ENCODE data around the gene SLC6A2.
"Not testable (repeated sequence)": the region's sequence is repeated elsewhere in the genome, so short reads cannot be mapped to it uniquely, and the experiment has no call there.

Gene SLC6A2

DNA sequence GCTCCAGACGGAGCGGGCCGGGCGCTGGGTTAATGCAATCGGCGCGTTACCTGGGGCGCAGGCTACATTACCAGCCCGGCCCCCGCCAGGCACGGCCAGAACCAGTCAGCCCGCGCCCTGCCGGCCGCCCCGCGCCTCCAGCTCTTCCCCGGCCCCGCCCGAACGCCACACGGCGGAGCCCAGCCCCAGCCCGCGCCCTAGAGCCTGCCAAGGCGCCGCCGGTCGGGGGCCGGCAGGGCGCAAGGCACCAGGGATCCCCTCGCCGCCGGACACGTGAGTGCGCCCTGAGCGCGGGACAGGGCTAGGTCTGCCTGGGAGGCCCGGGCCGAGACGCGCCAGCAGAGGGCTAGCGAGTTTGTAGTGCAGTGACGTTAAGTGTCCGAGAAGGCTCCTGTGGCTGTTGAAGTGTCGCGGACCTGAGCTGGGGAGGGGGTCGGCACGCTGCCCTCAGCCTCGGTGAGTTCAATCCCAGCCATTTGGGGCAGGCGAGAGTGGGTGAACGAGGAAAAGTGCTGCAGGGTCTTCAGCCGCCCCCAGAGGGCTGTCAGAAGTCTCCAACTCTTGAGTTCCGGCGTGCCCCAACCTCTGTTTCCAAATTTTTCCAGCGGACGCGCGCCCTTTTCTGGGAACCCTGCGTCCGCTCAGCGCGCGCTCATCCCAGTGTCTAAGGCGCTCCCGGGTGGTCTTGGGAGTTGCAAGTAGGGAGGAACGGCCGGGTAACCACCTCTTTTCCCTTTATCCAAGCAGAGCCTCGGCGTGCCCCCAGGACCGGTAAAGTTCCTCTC lies at the start of gene SLC6A2:
SLC6A2 (plus strand) TSS at position 92 of the 785 bp plus-strand sequence. CDS start 707 bp downstream, outside the sequence.
- DNase-seq (ENCODE audit: low read depth): no peak

GRCh38 chr16:55613613-55614335 lies 42.0 kb upstream of the SLC6A2 start:
- no peak for DNase-seq (ENCODE audit: low read depth)

DNA sequence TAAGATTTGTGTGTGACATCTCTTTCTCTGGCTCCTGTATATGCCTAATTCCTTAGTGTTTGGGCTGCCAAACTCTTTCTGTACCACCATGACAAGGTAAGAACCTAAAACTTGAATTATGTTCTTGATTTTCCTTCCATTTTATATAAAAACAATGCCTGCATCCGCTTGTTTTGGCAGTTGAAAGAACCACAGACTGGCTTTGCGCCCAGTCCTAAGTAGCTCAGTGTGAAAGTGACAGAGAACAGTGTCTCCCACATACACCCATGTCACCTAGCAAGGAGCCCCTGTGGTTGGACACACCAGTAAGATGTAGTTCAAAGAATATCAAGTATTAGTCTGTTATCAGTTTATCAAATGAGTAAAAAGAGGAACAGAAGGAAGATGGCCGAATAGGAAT lies 40.7 kb upstream of the SLC6A2 start:
- DNase-seq (ENCODE audit: low read depth): no peak

GRCh38 chr16:55615670-55616069 lies 40.1 kb upstream of the SLC6A2 start:
- not testable (repeated sequence) for DNase-seq (ENCODE audit: low read depth)

DNA sequence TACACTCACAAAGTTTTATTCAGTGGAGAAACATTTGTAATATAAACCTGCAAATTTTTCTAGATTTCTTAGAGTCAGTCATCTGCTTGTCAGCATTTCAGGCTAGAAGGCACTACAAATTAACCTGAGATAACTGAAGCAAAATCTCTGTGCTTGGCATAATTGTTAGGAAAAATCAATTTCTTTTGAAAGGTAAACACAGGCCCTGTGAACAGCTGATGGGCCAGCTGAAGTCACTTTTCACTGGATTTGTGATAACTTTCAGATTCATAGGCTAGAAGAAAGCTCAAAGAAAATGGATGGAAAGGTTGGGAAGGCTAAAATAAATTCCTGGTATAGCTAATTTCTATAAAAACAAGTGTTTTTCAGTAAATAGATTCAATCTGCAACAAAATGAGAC lies 34.0 kb upstream of the SLC6A2 start:
- no peak for DNase-seq (ENCODE audit: low read depth)

DNA sequence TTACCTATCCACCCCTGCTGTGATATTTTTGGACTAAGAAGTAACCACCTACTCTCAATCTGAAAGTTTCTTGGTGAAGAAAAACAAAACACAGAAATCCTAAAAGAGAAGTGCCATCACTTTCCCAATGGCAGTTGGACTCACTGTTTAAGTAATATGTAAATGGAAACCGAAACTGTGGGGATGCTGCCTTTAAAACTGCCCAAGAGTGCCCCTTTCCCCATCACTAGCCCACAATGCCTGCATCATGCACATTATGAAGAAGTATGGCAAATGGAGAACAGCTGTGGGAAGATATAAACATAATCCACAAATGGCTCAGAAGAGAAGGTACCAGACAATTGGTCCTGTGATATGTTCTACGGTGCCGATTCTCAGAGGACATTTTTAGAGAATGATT lies 33.5 kb upstream of the SLC6A2 start:
- DNase-seq (ENCODE audit: low read depth): no peak

GRCh38 chr16:55622930-55623561 lies 32.7 kb upstream of the SLC6A2 start:
- DNase-seq (ENCODE audit: low read depth): no peak

- DNase-seq (ENCODE audit: low read depth): no peak
Observed at GRCh38 chr16:55623640-55624039, 32.1 kb upstream of the SLC6A2 start.

- no peak for DNase-seq (ENCODE audit: low read depth)
Observed at GRCh38 chr16:55624696-55625095, 31.1 kb upstream of the SLC6A2 start.

DNA sequence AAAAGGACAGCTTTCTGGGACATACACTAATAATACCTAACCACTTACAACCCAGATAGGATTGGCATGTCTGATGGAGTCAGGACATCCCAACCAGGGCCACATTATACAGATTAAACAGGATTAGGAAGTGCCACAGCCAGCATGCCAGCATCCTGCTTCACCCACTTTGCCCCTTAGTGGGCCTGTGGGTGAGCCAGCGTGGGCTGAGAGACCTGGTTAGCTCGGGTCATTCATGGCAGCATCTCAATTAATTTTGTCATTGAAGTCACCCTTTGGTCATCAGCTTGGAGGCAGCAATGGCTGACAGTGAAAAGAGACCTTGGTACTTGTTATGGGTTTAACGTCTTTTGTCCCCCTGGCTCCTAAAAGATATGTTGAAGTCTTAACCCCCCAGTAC lies 29.9 kb upstream of the SLC6A2 start:
- no peak for DNase-seq (ENCODE audit: low read depth)

GRCh38 chr16:55628306-55628968 lies 27.4 kb upstream of the SLC6A2 start:
- DNase-seq (ENCODE audit: low read depth): no peak

DNA sequence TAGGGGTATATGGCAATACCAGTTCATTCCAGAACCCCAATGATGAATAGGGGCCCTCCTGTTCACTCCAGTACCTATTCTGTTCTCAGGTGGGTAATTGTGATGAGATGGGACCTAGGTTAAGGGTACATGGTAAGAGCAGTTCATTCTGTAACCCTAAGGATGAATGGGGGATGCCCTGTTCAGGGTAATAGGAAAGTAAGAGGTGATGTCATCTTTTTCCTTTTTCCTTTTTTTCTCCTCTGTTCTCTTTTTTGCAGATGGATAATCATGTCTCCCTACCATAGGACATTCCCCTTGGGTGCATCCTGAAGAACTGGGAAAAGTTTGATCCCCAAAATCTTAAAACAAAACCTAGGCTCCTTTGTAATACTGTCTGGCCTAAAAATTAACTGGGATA lies 25.0 kb upstream of the SLC6A2 start:
- DNase-seq (ENCODE audit: low read depth): no peak

- no peak for DNase-seq (ENCODE audit: low read depth)
Observed at GRCh38 chr16:55632259-55632658, 23.5 kb upstream of the SLC6A2 start.

GRCh38 chr16:55634193-55634592 lies 21.6 kb upstream of the SLC6A2 start:
- no peak for DNase-seq (ENCODE audit: low read depth)

GRCh38 chr16:55638256-55638655 lies 17.5 kb upstream of the SLC6A2 start:
- DNase-seq (ENCODE audit: low read depth): no peak

DNA sequence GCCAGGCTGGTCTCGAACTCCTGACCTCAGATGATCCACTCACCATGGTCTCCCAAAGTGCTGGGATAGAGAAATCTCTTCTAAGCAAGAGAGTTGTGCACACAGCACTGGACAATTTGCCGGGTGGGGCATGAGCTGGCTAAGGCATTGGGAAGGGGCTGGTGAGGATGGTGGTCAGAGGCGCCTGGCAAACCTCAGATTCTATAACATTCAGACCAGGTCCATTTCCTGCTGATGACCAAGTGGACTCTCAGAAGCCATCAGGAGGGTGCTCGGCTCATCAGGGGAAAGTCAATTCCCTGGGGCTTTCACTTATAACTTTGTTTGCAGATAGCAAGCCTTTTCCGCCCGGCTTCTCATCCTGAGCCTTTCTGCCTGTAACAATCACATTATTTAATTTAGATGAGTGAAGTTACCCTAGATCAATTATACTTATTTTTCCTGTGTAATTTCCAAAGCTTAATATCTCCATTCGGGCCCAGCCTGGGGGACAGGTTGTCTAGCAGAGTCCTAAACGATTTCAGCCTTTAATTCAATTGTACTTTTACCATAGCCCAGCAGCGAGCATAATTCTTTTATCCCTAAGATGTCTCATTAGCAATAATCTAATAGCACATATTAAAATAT lies 15.0 kb upstream of the SLC6A2 start:
- DNase-seq (ENCODE audit: low read depth): no peak

DNA sequence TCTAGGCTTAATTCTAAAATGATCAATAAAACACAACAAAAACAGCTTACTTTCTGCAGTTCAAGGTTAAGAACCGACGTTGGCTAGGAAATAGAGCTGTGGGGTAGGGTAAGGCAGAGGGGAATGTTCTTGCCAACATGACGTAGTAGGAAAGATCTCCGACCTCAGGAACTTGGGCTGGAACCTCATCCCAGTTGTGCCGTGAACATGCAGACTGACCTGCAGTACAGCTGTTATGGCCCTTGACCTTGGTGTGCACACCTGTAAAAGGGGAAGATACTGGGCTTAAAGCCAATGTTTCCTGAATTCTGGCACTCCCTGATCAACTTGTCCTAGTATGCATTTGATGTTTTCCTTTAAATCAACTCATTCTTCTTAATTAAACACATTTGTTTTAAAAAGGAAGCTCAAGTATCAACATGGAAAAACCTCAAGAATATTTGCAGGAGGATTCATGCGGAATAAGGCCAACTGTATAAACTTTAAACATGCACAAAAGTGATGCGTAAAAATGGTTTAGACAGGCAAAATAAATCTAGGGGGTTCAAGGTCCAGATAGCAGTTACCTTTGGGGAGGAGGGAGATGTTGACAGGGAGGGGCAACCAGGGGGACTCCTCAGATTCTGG lies 14.2 kb upstream of the SLC6A2 start:
- no peak for DNase-seq (ENCODE audit: low read depth)

- DNase-seq (ENCODE audit: low read depth): no peak
Observed at GRCh38 chr16:55642611-55643010, 13.2 kb upstream of the SLC6A2 start.

GRCh38 chr16:55643161-55643970 lies 12.4 kb upstream of the SLC6A2 start:
- DNase-seq (ENCODE audit: low read depth): no peak

GRCh38 chr16:55645986-55646385 lies 9.8 kb upstream of the SLC6A2 start:
- no peak for DNase-seq (ENCODE audit: low read depth)

DNA sequence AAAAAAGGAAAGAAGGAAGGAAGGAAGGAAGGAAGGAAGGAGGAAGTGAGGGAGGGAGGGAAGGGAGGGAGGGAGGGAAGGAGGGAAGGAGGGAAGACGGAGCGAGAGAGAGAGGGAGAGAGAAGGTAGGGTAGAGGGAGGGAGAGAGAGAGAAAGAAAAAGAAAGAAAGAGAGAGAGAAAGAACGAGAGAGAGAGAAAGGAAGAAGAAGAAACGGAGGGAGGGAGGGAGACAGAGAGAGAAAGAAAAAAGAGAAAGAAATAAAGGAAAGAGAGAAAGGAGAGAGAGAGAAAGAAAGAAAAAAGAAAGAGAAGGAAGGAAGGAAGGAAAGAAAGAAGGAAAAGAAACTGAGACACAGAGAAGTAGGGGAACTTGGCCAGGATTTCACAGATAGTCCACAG lies 8.4 kb upstream of the SLC6A2 start:
- no peak for DNase-seq (ENCODE audit: low read depth)
